ENCODE results near the gene OTOP3. TPM values are rescaled to one million over a fixed set of nuclear protein-coding genes. Genes with fewer than 3 reads are reported as not detected.

The OTOP3 gene, protein sequence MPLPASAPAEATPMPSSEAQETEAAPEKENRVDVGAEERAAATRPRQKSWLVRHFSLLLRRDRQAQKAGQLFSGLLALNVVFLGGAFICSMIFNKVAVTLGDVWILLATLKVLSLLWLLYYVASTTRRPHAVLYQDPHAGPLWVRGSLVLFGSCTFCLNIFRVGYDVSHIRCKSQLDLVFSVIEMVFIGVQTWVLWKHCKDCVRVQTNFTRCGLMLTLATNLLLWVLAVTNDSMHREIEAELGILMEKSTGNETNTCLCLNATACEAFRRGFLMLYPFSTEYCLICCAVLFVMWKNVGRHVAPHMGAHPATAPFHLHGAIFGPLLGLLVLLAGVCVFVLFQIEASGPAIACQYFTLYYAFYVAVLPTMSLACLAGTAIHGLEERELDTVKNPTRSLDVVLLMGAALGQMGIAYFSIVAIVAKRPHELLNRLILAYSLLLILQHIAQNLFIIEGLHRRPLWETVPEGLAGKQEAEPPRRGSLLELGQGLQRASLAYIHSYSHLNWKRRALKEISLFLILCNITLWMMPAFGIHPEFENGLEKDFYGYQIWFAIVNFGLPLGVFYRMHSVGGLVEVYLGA
- total RNA-seq: not detected

DNA sequence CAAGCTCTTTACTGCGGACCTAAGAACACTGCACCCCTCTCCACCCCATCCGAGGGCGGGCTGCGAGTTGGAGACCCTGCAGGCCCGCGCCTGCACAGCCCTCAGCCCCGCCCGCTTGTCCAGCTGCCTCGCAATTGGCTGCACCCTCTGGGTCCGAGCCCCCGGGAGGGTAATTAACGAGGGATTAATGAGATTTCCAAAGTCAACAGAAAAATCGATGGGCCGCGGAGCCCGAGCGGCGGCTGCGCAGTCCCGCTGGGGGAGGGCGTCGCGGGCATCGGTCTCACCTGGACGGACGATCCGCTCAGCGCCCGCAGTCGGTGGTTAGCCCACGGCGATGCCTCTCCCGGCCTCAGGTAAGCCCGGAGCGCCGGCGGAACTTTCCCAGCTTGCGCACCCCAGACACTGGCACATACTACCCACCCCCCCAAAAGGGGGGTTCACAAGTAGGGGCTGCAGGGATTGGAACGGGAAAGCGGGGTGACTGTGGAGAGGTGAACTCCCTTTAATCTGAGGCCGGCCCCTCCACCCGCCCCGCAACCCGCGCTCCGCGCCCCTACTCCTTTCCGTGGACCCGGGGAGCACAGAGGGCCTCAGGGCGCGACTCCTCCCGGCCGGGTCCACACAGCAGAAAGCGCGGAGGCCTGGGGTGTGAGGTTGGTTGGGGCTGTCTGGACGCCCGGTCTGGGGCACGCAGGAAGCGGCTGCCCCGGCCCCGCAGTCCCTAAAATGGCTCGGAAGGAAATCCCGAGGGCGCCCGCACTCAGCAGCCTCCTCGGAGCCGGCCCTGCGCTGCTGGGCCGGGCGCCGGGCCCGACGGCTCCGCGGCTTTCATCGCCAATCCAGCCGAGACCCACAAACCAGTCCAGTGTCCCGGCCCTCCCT is at the start of gene OTOP3:
Gene OTOP3 (plus strand): TSS at position 314 of the 885 bp plus-strand sequence. CDS start 24 bp downstream, at position 338.
- Histone ChIP-seq H3K36me3 (no peaks in the 10 kb centered on the region), H3K27me3 (peaks cover 16 to 18% of the 10 kb centered on the region in 2 donors), H3K4me1 (peaks cover 0 to 11% of the 10 kb centered on the region in 2 donors), H3K27ac (no peak within 1 kb of the TSS), H3K4me3 (no peak within 1 kb of the TSS), H3K9me3 (no peaks in the 10 kb centered on the region)
- DNase-seq (ENCODE audit: low spot score): no peak
- TF ChIP-seq, protein P1, sequence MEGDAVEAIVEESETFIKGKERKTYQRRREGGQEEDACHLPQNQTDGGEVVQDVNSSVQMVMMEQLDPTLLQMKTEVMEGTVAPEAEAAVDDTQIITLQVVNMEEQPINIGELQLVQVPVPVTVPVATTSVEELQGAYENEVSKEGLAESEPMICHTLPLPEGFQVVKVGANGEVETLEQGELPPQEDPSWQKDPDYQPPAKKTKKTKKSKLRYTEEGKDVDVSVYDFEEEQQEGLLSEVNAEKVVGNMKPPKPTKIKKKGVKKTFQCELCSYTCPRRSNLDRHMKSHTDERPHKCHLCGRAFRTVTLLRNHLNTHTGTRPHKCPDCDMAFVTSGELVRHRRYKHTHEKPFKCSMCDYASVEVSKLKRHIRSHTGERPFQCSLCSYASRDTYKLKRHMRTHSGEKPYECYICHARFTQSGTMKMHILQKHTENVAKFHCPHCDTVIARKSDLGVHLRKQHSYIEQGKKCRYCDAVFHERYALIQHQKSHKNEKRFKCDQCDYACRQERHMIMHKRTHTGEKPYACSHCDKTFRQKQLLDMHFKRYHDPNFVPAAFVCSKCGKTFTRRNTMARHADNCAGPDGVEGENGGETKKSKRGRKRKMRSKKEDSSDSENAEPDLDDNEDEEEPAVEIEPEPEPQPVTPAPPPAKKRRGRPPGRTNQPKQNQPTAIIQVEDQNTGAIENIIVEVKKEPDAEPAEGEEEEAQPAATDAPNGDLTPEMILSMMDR (IDR thresholded peaks at IDR 0.05): no peak

DNA sequence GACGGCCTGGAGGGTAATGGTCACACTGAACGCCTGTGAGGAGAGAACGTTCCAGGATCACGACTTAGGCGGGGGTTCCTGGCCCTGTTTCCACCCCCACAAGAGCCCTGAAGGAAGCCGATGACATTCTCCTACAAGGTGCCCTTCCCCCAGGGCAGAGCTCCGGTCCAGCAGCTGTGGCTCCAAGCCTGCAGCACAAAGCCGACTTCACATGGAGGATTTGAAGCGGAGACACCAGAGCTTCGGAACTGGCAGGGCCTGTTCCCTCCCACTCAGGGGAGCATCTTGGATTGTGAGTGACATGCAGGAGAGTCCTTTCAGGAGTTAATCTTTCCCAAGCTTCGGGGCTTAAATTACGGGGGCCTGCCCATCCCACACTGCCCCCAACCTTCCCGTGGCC is 47.2 kb upstream of the OTOP3 start:
- no peak for DNase-seq (ENCODE audit: low spot score)
- H3K27ac ChIP-seq: no peak overlapping the region
- H3K27me3 ChIP-seq: peaks cover 0 to 12% of the 10 kb centered on the region in 2 donors
- H3K9me3 ChIP-seq: no peaks in the 10 kb centered on the region
- peaks cover 0 to 6% of the 10 kb centered on the region in 2 donors for H3K4me1 ChIP-seq
- H3K4me3 ChIP-seq: no peak overlapping the region
- no peaks in the 10 kb centered on the region for H3K36me3 ChIP-seq
- TF ChIP-seq, protein P1 (IDR thresholded peaks at IDR 0.05): no peak

DNA sequence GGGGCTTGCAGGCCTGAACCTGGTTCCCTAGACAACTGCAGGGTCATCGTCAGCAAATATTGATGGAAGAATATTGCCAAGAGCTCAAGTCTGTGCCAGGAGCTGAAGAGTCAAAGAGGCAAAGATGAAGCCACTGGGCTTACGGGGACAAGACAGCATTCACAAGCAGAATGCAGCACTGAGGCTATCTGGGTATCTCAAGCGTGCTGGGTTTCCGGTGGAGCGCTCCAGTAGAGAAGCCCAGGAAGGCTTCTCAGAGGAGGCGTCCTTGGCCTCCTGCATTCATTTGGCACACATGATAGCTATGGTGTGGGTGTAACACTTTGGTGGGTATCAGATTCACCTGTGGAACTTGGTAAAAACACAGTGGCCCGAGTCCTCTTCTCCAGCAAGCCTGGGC is 45.1 kb upstream of the OTOP3 start:
- H3K27me3 ChIP-seq: peaks cover 0 to 20% of the 10 kb centered on the region in 2 donors
- DNase-seq (ENCODE audit: low spot score): no peak
- H3K27ac ChIP-seq: no peak overlapping the region
- TF ChIP-seq, protein P1 (IDR thresholded peaks at IDR 0.05): no peak
- H3K4me3 ChIP-seq: no peak overlapping the region
- H3K4me1 ChIP-seq: peaks cover 0 to 12% of the 10 kb centered on the region in 2 donors
- H3K36me3 ChIP-seq: no peaks in the 10 kb centered on the region
- H3K9me3 ChIP-seq: no peaks in the 10 kb centered on the region

DNA sequence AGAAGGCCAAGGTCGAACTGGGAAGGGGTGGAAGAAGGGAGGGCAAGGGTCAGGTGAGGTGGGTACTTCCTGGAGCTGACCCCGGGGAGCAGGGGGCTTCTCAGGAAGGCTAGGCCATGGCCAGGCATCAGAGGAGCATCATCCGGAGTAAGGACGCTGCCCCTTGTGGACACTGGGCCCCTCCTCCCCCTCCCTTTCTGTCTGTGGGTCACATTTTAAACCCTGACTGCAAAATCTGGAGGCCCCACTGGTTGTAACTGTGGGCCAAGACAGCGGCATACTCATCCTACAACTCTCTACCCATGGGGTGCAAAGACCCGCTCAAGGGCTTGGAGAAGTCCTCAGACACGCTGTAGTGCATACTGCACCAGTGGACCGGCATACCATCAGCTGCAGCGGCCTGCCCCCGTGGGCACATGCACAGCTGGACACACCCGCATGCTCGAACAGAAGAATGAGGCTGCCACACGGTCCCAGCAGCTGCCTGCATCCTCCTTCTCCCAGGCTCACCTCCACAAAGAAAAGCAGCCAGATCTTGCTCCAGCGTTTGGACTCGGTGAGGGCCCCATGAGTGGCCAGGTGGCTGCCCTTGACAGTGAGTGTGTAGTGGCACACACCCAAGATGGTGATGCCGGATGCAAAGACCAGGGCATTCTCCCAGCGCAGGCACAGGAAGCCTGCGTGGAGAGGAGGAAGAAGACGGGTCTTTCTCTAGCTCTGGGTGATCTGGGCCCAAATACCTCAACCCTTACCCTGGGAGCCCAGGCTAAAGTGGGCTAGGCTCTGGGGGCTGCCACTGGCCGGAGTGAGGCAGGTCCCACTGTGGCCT is 43.5 kb upstream of the OTOP3 start:
- Histone ChIP-seq H3K27me3 (peaks cover 0 to 20% of the 10 kb centered on the region in 2 donors), H3K27ac (no peak overlapping the region), H3K9me3 (no peaks in the 10 kb centered on the region), H3K36me3 (no peaks in the 10 kb centered on the region), H3K4me3 (no peak overlapping the region), H3K4me1 (peaks cover 0 to 12% of the 10 kb centered on the region in 2 donors)
- TF ChIP-seq, protein P1 (IDR thresholded peaks at IDR 0.05): no peak
- no peak for DNase-seq (ENCODE audit: low spot score)
